A673 (cell line): ENCODE measurements around the gene ST8SIA1.

Experiments used
- EZH2 ChIP-seq: fragments of 200-600 bp; sonication (generic); IDR thresholded peaks from 2 replicates; pipeline ENCODE4 v1.6.1; 2017; ENCODE audit warnings: borderline replicate concordance, low read depth, mild to moderate bottlenecking, mixed read lengths, antibody characterized with exemption, low read length; ENCODE audit not compliant: poor library complexity, severe bottlenecking
- TF ChIP-seq, protein P1 (sequence below): fragments of 300-800, 200-600 bp; sonication (generic); conservative IDR thresholded peaks from 2 replicates; pipeline ENCODE4 v1.5.1; 2017; ENCODE audit warnings: low read depth, mild to moderate bottlenecking, antibody characterized with exemption, low read length, moderate library complexity, mixed read lengths

DNA sequence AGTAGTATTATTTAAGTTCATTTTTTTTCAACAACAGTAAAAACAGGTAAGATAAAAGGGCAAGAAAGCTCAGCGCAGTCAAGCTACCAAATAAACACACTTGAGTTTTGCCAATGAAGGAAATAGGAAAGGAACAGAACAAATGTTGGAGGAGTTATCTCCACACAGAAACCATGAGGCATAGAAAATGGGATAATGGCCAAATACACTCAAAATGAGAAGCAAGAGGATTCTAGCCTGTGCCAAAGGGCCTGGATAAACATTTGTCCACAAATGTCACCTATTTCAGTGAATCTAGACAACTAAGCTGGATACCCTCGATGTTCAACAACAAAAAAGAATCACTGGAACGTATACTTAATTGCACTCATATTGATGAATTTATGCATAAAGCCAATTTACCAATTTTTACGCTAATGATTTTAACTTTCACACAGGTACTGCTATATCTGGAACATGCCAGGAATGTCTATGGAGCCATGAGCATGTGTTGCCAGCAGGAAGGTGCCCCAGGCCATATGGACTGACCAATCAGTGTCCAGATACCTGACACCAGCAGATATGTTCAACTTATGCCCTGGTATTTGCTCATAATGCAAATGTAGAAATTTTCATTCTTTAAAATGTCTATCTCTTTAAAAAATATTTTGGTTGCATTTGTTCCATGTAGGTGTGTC is 21.1 kb downstream of the ST8SIA1 start:
- TF ChIP-seq, protein P1, sequence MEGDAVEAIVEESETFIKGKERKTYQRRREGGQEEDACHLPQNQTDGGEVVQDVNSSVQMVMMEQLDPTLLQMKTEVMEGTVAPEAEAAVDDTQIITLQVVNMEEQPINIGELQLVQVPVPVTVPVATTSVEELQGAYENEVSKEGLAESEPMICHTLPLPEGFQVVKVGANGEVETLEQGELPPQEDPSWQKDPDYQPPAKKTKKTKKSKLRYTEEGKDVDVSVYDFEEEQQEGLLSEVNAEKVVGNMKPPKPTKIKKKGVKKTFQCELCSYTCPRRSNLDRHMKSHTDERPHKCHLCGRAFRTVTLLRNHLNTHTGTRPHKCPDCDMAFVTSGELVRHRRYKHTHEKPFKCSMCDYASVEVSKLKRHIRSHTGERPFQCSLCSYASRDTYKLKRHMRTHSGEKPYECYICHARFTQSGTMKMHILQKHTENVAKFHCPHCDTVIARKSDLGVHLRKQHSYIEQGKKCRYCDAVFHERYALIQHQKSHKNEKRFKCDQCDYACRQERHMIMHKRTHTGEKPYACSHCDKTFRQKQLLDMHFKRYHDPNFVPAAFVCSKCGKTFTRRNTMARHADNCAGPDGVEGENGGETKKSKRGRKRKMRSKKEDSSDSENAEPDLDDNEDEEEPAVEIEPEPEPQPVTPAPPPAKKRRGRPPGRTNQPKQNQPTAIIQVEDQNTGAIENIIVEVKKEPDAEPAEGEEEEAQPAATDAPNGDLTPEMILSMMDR, result no peak
- no peak for TF ChIP-seq EZH2
